Trophoblast cell (in vitro differentiated cells and primary cell): ENCODE results near the gene SCN1A.

ENCODE experiments used
- DNase-seq, 2 donors: peaks; one replicate each; pipeline ENCODE4 v3.0.0-alpha.2; 2016
- H2AFZ ChIP-seq: 2 replicates; pipeline ENCODE4 v1.6.1; 2013; ENCODE audit warnings: low read length, moderate library complexity, mild to moderate bottlenecking; ENCODE audit not compliant: insufficient read depth, poor library complexity
- H2AK5ac ChIP-seq: 2 replicates; pipeline ENCODE4 v1.6.1; 2013; ENCODE audit warnings: mild to moderate bottlenecking, low read length
- H2BK120ac ChIP-seq: 2 replicates; pipeline ENCODE4 v1.6.1; 2013; ENCODE audit warnings: low read length, mild to moderate bottlenecking, moderate library complexity; ENCODE audit not compliant: insufficient read depth, poor library complexity
- H2BK12ac ChIP-seq: 2 replicates; pipeline ENCODE4 v1.6.1; 2013; ENCODE audit warnings: mild to moderate bottlenecking, low read length, moderate library complexity
- H2BK5ac ChIP-seq: 2 replicates; pipeline ENCODE4 v1.6.1; 2013; ENCODE audit warnings: low read length, low read depth, moderate library complexity, mild to moderate bottlenecking; ENCODE audit not compliant: poor library complexity
- H3K14ac ChIP-seq: 2 replicates; pipeline ENCODE4 v1.6.1; 2013; ENCODE audit warnings: mild to moderate bottlenecking, low read length
- H3K18ac ChIP-seq: 2 replicates; pipeline ENCODE4 v1.6.1; 2013; ENCODE audit warnings: mild to moderate bottlenecking, low read length
- H3K23ac ChIP-seq: 2 replicates; pipeline ENCODE4 v1.6.1; 2013; ENCODE audit warnings: low read length
- H3K27ac ChIP-seq: 2 replicates; pipeline ENCODE4 v1.5.1; 2013; ENCODE audit warnings: low read depth, mild to moderate bottlenecking, inconsistent platforms, low read length, moderate library complexity
- H3K27me3 ChIP-seq: 2 replicates; pipeline ENCODE4 v1.6.1; 2013; ENCODE audit warnings: inconsistent platforms, mild to moderate bottlenecking, low read length, moderate library complexity; ENCODE audit not compliant: insufficient read depth
- H3K36me3 ChIP-seq, 2 experiments: 1 replicate in 1 of 2; 2 replicates in 1 of 2; pipeline ENCODE4 v1.6.1; 2013; ENCODE audit warnings: low read length in 2 of 2, mild to moderate bottlenecking in 2 of 2, moderate library complexity in 1 of 2; ENCODE audit not compliant: insufficient read depth in 2 of 2, control insufficient read depth in 1 of 2
- H3K4ac ChIP-seq: 2 replicates; pipeline ENCODE4 v1.6.1; 2013; ENCODE audit warnings: low read depth, mild to moderate bottlenecking, low read length, moderate library complexity
- H3K4me1 ChIP-seq, 2 experiments: 1 replicate in 1 of 2; 2 replicates in 1 of 2; pipeline ENCODE4 v1.6.1; 2013; ENCODE audit warnings: low read length in 2 of 2, mild to moderate bottlenecking in 2 of 2, moderate library complexity in 1 of 2; ENCODE audit not compliant: insufficient read depth in 2 of 2, control insufficient read depth in 1 of 2
- H3K4me2 ChIP-seq: 2 replicates; pipeline ENCODE4 v1.6.1; 2013; ENCODE audit warnings: inconsistent platforms, mild to moderate bottlenecking, low read length, moderate library complexity
- H3K4me3 ChIP-seq: 2 replicates; pipeline ENCODE4 v1.5.1; 2013; ENCODE audit warnings: mild to moderate bottlenecking, low read depth, low read length, inconsistent platforms
- H3K79me1 ChIP-seq: one replicate; pipeline ENCODE4 v1.6.1; 2013; ENCODE audit warnings: low read length
- H3K79me2 ChIP-seq: 2 replicates; pipeline ENCODE4 v1.6.1; 2013; ENCODE audit warnings: low read length, mild to moderate bottlenecking; ENCODE audit not compliant: control insufficient read depth, insufficient read depth, poor library complexity
- H3K9ac ChIP-seq: 2 replicates; pipeline ENCODE4 v1.6.1; 2013; ENCODE audit warnings: mild to moderate bottlenecking, low read length
- H3K9me3 ChIP-seq: 2 replicates; pipeline ENCODE4 v1.6.1; 2013; ENCODE audit warnings: low read depth, mild to moderate bottlenecking, control low read depth, inconsistent platforms, low read length; ENCODE audit not compliant: insufficient read depth
- H4K12ac ChIP-seq: 2 replicates; pipeline ENCODE4 v1.6.1; 2013; ENCODE audit warnings: low read depth, mild to moderate bottlenecking, low read length, moderate library complexity
- H4K8ac ChIP-seq: 2 replicates; pipeline ENCODE4 v1.6.1; 2013; ENCODE audit warnings: low read depth, mild to moderate bottlenecking, low read length, moderate library complexity
- H4K91ac ChIP-seq: one replicate; pipeline ENCODE4 v1.6.1; 2013; ENCODE audit warnings: low read depth, mild to moderate bottlenecking, low read length, moderate library complexity
- WGBS: extraction: QIAGEN DNeasy Blood & Tissue Kit; methylation state at CpG from one replicate; pipeline ENCODE4 v1.1.7; 2013; ENCODE audit warnings: missing lambda C conversion rate; ENCODE audit not compliant: insufficient read length, insufficient coverage; ENCODE audit errors: extremely low coverage; 5-methylcytosine and 5-hydroxymethylcytosine counted together

SCN1A gene

GRCh38 chr2:166090346-166090745 is 37.5 kb downstream of the SCN1A start:
- no CpG with 5 or more reads among the region's 2 CpGs for WGBS
- no peaks in the 10 kb centered on the region for H3K4me1 ChIP-seq
- no peak overlapping the region for H3K14ac ChIP-seq
- no peak overlapping the region for H4K12ac ChIP-seq
- H3K9me3 ChIP-seq = no peaks in the 10 kb centered on the region
- H3K79me2 ChIP-seq = no peaks in the 10 kb centered on the region
- H4K91ac ChIP-seq = no peak overlapping the region
- no peak overlapping the region for H3K4me2 ChIP-seq
- H2AK5ac ChIP-seq = no peak overlapping the region
- no peak overlapping the region for H2BK5ac ChIP-seq
- H3K79me1 ChIP-seq = no peaks in the 10 kb centered on the region
- no peak overlapping the region for H3K27ac ChIP-seq
- no peak overlapping the region for H2BK120ac ChIP-seq
- no peak overlapping the region for H3K18ac ChIP-seq
- no peak overlapping the region for H2AFZ ChIP-seq
- no peak overlapping the region for H3K9ac ChIP-seq
- DNase-seq = peak in 1 of 2 donors; percentile 11
- no peaks in the 10 kb centered on the region for H3K36me3 ChIP-seq
- H4K8ac ChIP-seq = no peak overlapping the region
- H3K27me3 ChIP-seq = no peaks in the 10 kb centered on the region
- H3K4me3 ChIP-seq = no peak overlapping the region
- no peak overlapping the region for H2BK12ac ChIP-seq
- H3K4ac ChIP-seq = no peak overlapping the region
- no peak overlapping the region for H3K23ac ChIP-seq

- no peaks in the 10 kb centered on the region for H3K79me1 ChIP-seq
- H3K27me3 ChIP-seq = no peaks in the 10 kb centered on the region
- no peaks in the 10 kb centered on the region for H3K36me3 ChIP-seq
- DNase-seq = no peak
- H3K23ac ChIP-seq = no peak overlapping the region
- no peak overlapping the region for H4K8ac ChIP-seq
- H2BK120ac ChIP-seq = no peak overlapping the region
- H3K27ac ChIP-seq = no peak overlapping the region
- H3K4me1 ChIP-seq = no peaks in the 10 kb centered on the region
- no peak overlapping the region for H4K12ac ChIP-seq
- H3K4me3 ChIP-seq = no peak overlapping the region
- H2AK5ac ChIP-seq = no peak overlapping the region
- no peaks in the 10 kb centered on the region for H3K79me2 ChIP-seq
- H2AFZ ChIP-seq = no peak overlapping the region
- H2BK5ac ChIP-seq = no peak overlapping the region
- no peak overlapping the region for H2BK12ac ChIP-seq
- no peak overlapping the region for H3K4me2 ChIP-seq
- no peak overlapping the region for H4K91ac ChIP-seq
- WGBS = no CpG with 5 or more reads among the region's 3 CpGs
- H3K9me3 ChIP-seq = no peaks in the 10 kb centered on the region
- no peak overlapping the region for H3K9ac ChIP-seq
- H3K4ac ChIP-seq = no peak overlapping the region
- no peak overlapping the region for H3K14ac ChIP-seq
- H3K18ac ChIP-seq = no peak overlapping the region
Observed at GRCh38 chr2:166088634-166089033, 39.2 kb downstream of the SCN1A start.

GRCh38 chr2:166084301-166084700 is 43.5 kb downstream of the SCN1A start:
- no peaks in the 10 kb centered on the region for H3K79me1 ChIP-seq

DNA sequence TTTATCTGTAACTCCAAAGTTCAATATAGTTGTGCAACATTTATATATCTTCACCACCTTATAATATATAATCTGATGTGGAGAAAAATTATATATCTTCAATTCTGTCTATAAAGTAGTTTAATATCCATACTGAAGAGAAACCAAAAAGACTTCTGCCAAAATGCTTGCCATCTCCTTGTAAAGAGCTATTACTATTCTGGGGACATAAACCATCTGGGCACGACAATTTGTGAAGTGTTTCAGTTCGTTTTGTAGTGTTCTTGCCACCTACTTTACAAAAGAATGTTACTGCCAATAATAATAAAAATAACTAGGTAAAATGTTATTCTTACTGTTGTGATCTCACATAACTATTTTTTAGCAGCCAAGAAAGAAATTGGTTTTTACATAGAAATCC is 45.1 kb downstream of the SCN1A start:
- Histone ChIP-seq H3K4me1 (no peaks in the 10 kb centered on the region), H3K14ac (no peak overlapping the region), H3K79me2 (no peaks in the 10 kb centered on the region), H4K12ac (no peak overlapping the region), H3K36me3 (no peaks in the 10 kb centered on the region), H2BK120ac (no peak overlapping the region), H3K9ac (no peak overlapping the region), H3K4me3 (no peak overlapping the region), H3K9me3 (no peaks in the 10 kb centered on the region), H3K27ac (no peak overlapping the region), H3K23ac (no peak overlapping the region), H3K4ac (no peak overlapping the region), H2AFZ (no peak overlapping the region), H3K18ac (no peak overlapping the region), H4K91ac (no peak overlapping the region), H4K8ac (no peak overlapping the region), H2BK5ac (no peak overlapping the region), H2BK12ac (no peak overlapping the region), H3K79me1 (no peaks in the 10 kb centered on the region), H2AK5ac (no peak overlapping the region), H3K27me3 (no peaks in the 10 kb centered on the region), H3K4me2 (no peak overlapping the region)
- DNase-seq = no peak
- WGBS = no CpG with 5 or more reads among the region's 2 CpGs

More at GRCh38 chr2:166084301-166084700, 43.5 kb downstream of the SCN1A start:
- Histone ChIP-seq H3K27me3 (no peaks in the 10 kb centered on the region), H4K12ac (no peak overlapping the region), H3K4ac (no peak overlapping the region), H4K91ac (no peak overlapping the region), H3K4me1 (no peaks in the 10 kb centered on the region), H3K27ac (no peak overlapping the region), H3K23ac (no peak overlapping the region), H2BK120ac (no peak overlapping the region), H3K9ac (no peak overlapping the region), H2AFZ (no peak overlapping the region), H4K8ac (no peak overlapping the region), H2BK5ac (no peak overlapping the region), H3K14ac (no peak overlapping the region), H3K18ac (no peak overlapping the region), H2BK12ac (no peak overlapping the region), H3K4me3 (no peak overlapping the region), H3K36me3 (no peaks in the 10 kb centered on the region), H3K4me2 (no peak overlapping the region), H3K9me3 (no peaks in the 10 kb centered on the region), H3K79me2 (no peaks in the 10 kb centered on the region), H2AK5ac (no peak overlapping the region)
- no peak for DNase-seq

DNA sequence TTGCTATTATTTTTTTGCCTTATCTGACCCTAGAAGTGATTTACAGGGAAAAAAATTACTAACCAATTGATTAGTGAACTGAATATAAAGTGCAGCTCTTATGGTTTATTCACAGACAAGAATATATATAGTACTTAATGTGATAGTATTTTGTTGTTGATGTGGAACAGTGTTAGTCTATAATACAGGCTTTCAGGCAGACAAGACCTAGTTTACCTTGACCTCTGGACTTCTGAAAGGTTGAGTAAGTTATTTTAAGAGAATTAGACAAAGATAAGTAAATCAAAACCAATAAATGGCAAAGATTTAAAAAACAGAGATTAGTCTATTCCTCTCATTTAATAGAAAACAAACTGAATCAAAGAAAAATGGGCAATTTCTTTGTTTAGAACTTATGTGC is 46.0 kb downstream of the SCN1A start:
- H3K23ac ChIP-seq = no peak overlapping the region
- no peak overlapping the region for H3K18ac ChIP-seq
- no peak overlapping the region for H3K4me2 ChIP-seq
- H3K9ac ChIP-seq = no peak overlapping the region
- no peak overlapping the region for H3K14ac ChIP-seq
- H3K79me2 ChIP-seq = no peaks in the 10 kb centered on the region
- no peak overlapping the region for H2AFZ ChIP-seq
- no peak overlapping the region for H2BK5ac ChIP-seq
- H3K27ac ChIP-seq = no peak overlapping the region
- H2AK5ac ChIP-seq = no peak overlapping the region
- H3K36me3 ChIP-seq = no peaks in the 10 kb centered on the region
- H3K79me1 ChIP-seq = no peaks in the 10 kb centered on the region
- H4K91ac ChIP-seq = no peak overlapping the region
- no peaks in the 10 kb centered on the region for H3K27me3 ChIP-seq
- no peak overlapping the region for H3K4ac ChIP-seq
- no peak for DNase-seq
- no peak overlapping the region for H3K4me3 ChIP-seq
- no peaks in the 10 kb centered on the region for H3K4me1 ChIP-seq
- no peak overlapping the region for H4K8ac ChIP-seq
- no peak overlapping the region for H4K12ac ChIP-seq
- H3K9me3 ChIP-seq = no peaks in the 10 kb centered on the region
- H2BK120ac ChIP-seq = no peak overlapping the region
- H2BK12ac ChIP-seq = no peak overlapping the region
